Keratinocyte (primary cell): ENCODE measurements around the gene SLC4A2.

ENCODE experiments used
- CTCF ChIP-seq, 3 experiments: IDR thresholded peaks in 1 of 3; conservative IDR thresholded peaks in 1 of 3; optimal IDR thresholded peaks in 1 of 3; 2 replicates in 2 of 3; 3 replicates in 1 of 3; pipeline versions ENCODE3 to v1.5.1; 2011; ENCODE audit warnings: low read length in 3 of 3, mild to moderate bottlenecking in 3 of 3, moderate library complexity in 2 of 3, control low read depth in 1 of 3, inconsistent platforms in 1 of 3; ENCODE audit not compliant: insufficient read depth in 2 of 3; ENCODE audit errors: extremely low read depth in 1 of 3
- EZH2 ChIP-seq: IDR thresholded peaks from one replicate; pipeline ENCODE4 v1.6.1; 2012; ENCODE audit warnings: inconsistent platforms, mild to moderate bottlenecking, low read length, moderate library complexity

DNA sequence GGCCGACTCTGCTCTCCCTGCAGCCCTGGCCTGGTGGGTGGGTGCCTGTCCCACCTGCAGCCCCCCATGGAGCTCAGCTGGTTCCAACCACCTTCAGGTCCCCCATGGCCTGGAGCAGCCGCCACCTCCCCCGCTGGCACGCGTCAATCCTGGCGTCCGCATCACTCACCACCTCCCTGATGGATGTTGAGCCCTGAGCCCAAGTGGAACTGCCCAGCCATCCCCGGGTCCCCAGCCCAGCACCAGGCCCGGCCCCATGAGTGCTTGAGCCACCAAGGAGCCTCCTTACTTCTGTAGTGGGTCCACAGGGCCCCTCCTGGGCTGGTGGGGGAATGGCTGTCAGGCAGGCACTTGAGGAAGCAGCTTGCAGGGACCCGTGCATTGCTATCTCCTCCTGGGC, 41.5 kb downstream of the SLC4A2 start:
- TF ChIP-seq CTCF (optimal IDR thresholded peaks at IDR 0.05 in 1 of 3, IDR thresholded peaks at IDR 0.05 in 1 of 3, conservative IDR thresholded peaks at IDR 0.05 in 1 of 3; ENCODE audit: extremely low read depth in 1 of 3, insufficient read depth in 2 of 3, low read length in 3 of 3) (no peak), EZH2 (no peak)
